Testis (tissue), 2 donors: ENCODE results near the gene FOXN1.

Source experiments
- CTCF ChIP-seq, 3 experiments: fragments of 450-650 bp in 2 of 3; fragments of 200-600 bp in 1 of 3; sonication (generic) in 1 of 3; IDR thresholded peaks; one replicate each; pipeline ENCODE4 v1.5.1; 2016 to 2019; ENCODE audit warnings: antibody characterized with exemption in 3 of 3, mild to moderate bottlenecking in 2 of 3, moderate library complexity in 1 of 3
- POLR2A ChIP-seq: fragments of 450-650 bp; IDR thresholded peaks from one replicate; pipeline ENCODE4 v1.6.1; 2017; ENCODE audit warnings: antibody characterized with exemption, mild to moderate bottlenecking, moderate library complexity

- no peak for TF ChIP-seq CTCF (IDR thresholded peaks at IDR 0.05)
- TF ChIP-seq POLR2A: no peak
Observed at GRCh38 chr17:28514561-28515002, 8.4 kb downstream of the FOXN1 start.
